ENCODE results near the gene RPL10.
"Not testable (repeated sequence)": the region's sequence is repeated elsewhere in the genome, so short reads cannot be mapped to it uniquely, and the experiment has no call there.

RPL10 gene

DNA sequence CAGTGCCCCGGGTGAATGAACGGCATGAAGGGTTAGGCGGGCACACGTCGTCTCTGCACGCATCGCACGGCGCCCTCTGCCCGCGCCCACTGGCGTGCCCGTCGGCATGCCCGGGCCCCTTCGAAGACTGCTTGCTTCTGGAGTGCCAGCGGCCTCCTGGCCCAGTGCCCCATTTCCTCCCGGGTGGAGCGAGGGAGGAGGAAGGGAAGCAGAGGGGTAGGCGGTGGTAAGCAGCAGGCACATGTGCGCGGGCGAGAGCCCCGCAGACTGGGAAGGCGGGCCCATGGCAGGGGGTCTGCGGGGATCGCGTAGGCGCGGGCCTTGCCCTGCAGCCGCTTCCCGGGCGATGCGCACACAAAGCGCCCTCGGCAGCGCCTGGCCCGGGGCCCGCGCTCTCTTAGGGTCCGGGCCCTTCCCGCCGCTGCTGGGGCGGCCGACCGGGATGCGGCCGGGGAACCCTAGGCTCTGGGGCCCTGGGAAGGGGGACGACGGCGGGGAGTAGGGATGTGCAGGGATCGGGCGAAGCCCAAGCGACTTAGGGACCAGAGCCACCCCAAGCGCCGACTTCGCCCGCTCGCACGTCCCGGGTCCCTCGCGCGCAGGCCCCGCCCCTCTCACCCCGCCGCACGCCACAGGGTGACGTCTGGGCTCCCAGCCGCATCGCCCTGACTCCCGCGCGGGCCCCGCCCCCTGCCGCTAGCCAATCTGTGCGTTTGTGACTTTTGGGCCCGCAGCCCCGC is 19.9 kb upstream of the RPL10 start:
- no peak for DNase-seq (ENCODE audit: low spot score)

DNA sequence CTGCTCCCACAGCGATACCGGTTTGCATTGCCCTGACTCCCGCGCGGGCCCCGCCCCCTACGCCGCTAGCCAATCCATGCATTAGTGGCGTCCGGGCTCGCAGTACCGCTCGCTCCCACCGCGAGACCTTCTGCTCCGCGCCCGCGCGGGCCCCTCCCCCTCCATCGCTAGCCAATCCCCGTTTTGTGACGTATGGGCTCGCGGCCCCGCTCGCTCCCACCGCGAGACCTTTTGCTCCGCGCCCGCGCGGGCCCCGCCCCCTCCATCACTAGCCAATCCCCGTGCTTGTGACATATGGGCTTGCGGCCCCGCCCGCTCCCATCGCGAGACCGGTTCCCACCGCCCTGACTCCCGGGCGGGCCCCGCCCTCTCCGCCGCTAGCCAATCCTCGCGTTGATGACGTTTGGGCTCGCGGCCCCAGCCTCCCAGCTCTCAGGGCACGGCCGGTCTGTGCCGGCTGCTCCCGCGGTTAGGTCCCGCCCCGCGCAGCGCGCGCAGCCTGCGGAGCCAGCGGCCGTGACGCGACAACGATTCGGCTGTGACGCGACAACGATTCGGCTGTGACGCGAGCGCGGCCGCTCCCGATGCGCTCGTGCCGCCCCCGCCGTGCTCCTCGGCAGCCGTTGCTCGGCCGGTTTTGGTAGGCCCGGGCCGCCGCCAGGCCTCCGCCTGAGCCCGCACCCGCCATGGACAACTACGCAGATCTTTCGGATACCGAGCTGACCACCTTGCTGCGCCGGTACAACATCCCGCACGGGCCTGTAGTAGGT is 19.2 kb upstream of the RPL10 start, which contains the start of gene EMD:
Gene EMD (plus strand): TSS at position 497 of the 770 bp plus-strand sequence. CDS start 190 bp downstream, at position 687.
- peak; percentile 97 for DNase-seq (ENCODE audit: low spot score)

DNA sequence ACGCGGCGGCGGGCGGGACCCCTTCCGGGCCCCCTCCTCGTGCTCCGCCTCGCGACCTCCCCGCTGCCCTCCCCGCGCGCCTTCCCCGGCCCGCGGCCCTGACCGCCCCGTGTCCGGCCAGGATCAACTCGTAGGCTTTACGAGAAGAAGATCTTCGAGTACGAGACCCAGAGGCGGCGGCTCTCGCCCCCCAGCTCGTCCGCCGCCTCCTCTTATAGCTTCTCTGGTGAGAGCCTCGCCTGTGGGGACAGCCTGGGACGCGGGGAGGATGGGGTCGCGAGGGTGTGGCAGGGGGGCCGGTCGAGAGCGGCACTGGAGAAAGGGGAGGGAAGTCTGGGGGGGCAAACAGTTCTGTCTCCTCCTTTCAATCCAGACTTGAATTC is 18.6 kb upstream of the RPL10 start:
- no peak for DNase-seq (ENCODE audit: low spot score)

DNA sequence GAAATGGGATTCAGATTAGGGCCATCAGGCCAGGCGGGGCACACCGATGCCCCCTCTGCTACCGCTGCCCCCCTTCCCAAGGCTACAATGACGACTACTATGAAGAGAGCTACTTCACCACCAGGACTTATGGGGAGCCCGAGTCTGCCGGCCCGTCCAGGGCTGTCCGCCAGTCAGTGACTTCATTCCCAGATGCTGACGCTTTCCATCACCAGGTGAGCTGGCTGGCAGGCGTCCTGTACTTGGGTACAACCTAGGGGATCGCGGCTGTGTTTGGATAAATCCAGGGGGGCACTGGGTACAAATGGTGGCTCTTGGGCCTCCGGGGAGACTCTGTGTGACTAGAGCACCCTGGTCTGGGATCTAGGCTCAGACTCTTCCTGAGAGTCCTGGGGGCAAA is 18.0 kb upstream of the RPL10 start:
- DNase-seq (ENCODE audit: low spot score), result no peak

DNA sequence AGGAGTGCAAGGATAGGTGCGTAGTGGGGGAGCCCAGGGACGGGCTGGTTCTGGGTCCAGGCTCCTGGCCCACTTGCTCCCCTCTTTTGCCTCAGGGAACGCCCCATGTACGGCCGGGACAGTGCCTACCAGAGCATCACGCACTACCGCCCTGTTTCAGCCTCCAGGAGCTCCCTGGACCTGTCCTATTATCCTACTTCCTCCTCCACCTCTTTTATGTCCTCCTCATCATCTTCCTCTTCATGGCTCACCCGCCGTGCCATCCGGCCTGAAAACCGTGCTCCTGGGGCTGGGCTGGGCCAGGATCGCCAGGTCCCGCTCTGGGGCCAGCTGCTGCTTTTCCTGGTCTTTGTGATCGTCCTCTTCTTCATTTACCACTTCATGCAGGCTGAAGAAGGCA is 17.4 kb upstream of the RPL10 start:
- DNase-seq (ENCODE audit: low spot score), result no peak

DNA sequence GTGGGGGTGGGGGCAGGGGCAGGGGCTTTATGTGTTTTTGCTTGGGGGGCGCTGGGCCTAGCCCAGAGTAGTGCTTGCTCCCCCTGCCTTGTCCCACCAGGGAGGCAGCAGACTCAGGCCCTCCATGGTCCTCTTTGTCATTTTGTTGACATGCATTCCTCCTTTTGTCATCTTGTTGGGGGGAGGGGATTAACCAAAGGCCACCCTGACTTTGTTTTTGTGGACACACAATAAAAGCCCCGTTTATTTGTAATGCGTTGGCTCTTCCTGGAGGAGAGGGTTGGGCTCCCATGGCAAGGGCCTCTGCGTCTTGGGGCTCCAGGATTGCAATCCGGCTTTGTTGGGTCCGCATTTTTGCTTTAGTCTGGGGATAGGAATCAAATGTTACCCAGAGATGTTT is 16.9 kb upstream of the RPL10 start:
- no peak for DNase-seq (ENCODE audit: low spot score)

DNA sequence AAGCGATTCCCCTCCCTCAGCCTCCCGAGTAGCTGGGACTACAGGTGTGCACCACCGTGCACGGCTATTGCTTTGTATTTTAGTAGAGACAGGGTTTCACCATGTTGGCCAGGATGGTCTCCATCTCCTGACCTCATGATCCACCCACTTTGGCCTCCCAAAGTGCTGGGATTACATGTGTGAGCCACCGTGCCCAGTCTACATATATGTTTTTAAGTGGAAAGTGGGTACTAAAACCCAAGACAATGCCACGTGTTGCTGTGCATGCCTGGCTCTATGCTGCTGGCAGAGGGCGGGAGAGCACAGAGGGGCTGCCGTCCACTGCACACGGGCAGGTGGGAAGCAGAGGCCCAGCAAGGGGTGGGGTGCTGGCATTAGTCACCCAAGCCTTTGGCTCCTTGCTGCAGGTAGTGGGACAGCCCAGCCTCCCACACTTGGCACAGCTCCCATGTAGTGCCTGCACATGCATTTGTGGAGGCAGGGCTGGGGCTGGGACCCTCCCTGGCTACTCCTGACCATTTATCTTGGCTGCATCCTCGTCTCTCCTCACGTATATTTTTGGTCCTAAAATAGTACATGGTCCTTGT is 15.6 kb upstream of the RPL10 start:
- no peak for DNase-seq (ENCODE audit: low spot score)

DNA sequence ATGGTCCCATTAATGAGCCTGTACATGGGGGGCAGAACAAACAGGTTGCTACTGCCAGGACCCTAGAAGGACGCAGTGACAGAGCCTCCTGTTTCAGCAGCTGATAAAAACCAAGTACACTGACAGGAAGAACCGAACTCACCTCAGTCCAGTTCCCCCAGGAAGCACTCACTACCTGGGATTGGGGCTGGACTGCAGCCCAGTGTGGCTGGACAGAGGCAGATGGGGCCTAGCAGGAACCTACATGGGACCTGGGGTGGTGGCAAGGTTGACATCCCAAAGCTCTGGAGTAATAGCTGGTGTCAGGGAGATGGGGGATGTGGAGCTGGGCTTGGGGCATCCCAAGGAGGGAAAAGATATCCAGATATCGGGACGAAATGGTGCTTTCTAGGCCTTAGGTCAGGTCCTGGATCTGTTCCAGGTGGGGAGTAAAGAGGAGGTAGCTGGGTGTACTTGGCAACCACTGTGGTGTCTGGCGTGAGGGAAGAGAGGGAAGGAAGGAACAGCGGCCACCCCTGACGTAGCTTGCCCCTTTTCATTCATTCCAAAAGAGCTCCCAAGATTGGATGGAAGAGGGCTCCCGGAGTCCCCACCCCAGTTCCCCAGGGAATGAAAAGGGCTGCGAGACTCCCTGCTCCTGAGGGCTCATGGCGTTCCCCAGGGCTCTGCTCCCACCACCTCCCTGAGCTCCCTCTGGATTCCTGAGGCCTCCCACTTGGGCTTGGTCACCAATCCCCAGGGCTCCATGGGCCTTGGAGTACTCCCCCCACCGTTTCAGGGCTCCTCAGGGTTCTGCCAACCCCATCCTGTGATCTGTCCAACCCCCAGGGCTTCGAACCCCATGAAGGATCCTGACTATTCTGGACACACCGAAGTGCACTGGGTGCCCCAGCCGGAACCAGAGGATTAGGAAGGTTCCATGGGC is 14.6 kb upstream of the RPL10 start:
- no peak for DNase-seq (ENCODE audit: low spot score)

DNA sequence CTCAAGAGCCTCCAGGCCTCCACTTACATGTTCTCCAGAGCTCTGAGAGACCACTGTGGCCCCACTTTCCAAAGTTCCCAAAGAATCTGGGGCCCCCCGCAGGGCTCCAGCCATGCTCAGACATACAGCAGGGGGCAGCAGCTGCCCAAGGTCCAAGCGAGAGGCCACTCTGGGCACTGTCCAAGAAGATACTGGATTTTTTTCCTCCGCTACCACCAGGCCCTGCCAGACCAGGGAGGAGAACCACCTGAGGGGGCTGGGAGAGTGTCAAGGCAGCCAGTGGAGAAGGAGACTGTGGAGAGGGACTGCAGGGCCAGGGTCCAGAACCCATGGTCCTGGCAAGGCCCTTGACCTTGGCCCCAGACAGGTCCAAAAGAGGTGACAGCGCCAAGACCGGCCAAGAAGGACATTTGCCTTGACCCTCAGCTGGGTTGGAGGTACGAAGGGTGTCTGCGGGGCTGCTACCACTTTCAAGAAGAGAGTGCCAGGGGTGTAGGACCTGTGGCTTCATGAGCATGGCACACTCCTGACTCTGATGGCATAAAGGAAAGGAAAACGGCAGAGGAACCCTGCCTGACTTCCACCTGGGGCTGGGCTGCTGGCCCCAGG is 13.8 kb upstream of the RPL10 start:
- DNase-seq (ENCODE audit: low spot score), result no peak

DNA sequence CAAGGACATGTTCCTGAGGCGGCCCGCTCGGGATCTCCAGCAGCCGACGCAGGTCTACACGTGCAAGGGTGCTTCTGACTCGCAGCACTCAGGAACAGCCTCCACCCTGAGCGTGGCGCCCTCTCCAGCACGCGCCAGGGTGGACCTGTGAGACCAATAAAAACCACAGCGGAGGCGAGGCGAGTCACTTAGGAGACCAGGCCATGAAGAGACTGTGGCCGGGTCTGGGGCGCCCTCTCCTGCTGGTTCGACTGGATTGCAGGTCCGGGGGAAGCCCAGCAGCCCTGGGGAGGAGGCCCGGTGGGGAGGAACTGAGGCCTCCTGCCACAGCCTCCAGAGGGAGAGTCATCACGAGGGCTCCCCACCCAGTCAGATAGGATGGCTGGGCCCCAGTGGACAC is 10.1 kb upstream of the RPL10 start:
- not testable (repeated sequence) for DNase-seq (ENCODE audit: low spot score)

DNA sequence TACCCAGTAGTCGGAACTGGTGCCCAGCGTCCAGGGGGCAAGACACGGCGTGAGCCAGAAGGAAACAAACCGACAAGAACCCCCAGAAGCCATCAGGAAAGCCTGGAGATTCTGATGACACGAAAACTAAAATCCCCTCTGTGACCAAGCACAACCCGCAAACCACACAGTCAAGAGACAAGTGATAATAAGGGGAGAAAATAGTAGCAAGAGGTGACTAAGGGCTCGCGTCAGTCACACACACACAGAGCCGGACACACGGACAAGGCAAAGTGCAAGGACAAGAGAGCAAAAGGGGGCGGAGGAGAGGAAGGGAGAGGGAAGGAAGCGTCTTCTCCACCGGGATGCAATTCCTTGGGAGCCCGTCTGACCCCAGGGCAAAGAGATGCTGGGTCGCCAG is 9.5 kb upstream of the RPL10 start:
- not testable (repeated sequence) for DNase-seq (ENCODE audit: low spot score)

DNA sequence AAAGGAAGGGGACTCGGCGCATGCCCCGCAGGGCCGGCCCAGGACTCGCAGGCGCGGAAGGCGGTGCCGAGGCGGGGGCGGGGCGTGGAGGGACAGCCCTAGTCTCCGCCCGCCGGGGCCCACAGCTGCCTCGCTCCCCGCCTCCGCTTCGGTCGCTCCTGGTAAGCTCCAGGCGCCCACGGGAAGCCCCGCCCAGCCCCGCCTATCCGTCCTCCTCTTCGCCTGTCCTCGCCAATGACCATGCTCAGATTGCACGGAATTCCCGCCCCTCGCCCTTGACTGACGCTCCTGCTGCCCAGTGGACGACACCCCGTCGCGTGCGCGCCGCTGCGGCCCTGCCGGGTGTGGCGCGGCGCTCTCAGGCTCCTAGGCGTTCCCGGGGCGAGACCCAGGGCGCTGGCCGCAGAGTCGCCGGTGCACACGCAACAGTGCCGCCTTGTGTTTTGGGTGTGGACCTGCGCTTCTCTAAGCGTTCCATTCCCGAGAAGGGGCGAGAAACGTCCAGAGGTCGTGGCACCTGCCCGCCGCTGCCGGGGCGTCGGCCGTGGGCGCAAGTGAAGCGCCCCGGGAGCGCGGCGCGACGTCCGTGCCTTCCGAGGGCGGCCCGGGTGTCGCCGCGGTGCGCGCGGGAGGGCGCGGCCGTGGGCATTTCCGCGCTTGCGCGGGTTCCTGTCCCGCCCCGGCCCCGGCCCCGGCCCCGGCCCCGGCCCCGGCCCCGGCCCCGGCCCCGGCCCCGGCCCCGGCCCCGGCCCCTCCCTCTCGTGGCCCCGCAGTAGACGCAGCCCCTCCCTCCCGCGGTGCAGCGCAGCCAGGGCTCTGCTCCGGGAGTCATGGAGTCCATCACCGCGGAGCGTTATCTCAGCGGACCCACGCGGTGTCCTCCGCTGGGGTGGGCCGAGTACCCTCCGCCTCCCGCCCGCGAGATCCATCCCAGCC is 8.1 kb upstream of the RPL10 start:
- not testable (repeated sequence) for DNase-seq (ENCODE audit: low spot score)

DNA sequence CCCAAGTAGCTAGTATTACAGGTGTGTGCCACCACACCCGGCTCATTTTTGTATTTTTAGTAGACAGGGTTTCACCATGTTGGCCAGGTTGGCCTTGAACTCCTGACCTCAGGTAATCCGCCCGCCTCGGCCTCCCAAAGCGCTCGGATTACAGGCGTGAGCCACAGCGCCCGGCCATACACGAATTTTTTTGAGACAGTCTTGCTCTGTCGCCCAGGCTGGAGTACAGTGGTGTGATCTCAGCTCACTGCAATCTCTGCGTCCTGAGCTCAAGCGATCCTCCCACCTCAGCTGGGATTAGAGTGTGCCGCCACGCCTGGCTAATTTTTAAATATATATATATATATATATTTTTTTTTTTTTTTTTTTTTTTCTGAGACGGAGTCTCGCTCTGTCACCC is 1.8 kb upstream of the RPL10 start:
- DNase-seq (ENCODE audit: low spot score), result not testable (repeated sequence)

DNA sequence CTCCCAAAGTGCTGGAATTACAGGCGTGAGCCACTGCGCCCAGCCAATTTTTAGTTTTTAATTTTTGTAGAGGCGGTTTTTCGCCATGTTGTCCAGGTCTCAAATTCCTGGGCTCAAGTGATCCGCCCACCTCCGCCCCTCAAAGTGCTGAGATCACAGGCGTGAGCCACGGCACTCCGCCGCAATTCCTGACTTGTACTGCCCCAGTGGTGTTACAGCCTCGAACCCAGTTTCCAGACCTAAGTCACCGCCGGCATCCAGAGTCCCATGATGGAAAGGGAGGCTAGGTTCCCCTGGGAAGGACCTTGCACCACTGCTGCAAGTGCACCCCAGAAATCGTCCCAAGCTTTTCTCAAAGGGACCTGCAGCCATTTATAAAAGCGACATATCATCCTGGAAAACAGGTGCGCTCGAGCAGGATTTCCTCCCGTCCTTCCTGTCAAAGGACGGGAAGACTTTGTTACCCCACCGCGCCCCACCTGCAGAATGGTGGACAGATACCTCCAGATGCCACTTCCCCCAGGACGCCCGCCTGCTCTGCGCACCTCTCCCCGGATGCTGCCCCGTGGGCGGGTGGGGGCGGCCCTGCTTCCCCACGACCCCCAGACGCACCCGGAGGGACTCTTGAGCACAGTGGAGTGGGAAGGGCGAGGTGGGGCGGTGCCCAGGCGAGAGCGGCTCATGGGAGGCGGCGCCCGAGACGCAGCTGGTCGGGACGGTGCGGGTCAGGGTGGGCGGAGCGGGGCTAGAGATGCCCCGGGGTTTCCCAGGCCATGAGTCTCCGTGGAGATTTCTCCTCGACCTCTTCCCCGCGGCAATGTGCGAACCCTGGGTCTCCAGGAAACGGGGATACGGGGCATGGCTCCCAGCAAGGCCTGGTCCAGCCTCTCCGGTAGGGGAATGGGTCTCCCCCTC is 947 bp upstream of the RPL10 start:
- peak; percentile 78 for DNase-seq (ENCODE audit: low spot score)

DNA sequence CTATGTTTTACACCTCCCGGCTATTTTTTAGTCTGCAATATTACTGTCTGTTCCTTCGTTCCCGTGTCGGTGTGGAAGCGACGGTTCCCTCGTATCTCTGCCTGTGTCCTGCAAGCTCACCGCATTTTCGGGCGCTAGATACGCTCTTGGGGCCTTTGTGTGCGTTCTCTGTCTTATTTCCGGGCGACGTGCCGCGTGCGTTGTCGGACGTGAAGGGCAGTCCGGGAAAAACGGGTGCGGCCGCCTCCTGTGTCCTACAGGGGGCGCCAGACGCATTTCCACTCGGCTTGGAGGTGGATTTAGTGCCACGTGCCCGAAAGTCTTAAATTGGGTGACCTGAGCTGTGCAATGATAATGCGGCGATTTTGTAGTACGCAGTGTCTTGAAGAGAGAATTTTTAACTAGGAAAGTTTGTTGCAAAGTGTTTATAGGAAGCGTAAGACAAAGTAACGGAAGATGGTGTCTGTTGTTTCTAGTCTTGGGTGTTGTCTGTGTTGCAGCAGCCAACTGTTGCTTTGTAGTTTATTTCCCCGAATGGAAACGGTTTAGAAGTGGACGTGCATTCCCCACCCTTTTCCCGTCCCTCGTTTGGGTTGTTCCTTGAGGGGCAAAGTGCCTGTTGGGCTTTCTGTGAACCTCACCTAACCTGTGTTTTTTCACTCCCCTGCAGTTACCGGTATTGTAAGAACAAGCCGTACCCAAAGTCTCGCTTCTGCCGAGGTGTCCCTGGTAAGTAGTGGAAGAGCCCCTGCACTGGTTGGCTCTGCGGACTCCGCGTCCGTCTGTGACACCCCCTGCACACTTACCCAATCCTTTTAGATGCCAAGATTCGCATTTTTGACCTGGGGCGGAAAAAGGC is 720 bp downstream of the RPL10 start:
- DNase-seq (ENCODE audit: low spot score), result peak; percentile 79

DNA sequence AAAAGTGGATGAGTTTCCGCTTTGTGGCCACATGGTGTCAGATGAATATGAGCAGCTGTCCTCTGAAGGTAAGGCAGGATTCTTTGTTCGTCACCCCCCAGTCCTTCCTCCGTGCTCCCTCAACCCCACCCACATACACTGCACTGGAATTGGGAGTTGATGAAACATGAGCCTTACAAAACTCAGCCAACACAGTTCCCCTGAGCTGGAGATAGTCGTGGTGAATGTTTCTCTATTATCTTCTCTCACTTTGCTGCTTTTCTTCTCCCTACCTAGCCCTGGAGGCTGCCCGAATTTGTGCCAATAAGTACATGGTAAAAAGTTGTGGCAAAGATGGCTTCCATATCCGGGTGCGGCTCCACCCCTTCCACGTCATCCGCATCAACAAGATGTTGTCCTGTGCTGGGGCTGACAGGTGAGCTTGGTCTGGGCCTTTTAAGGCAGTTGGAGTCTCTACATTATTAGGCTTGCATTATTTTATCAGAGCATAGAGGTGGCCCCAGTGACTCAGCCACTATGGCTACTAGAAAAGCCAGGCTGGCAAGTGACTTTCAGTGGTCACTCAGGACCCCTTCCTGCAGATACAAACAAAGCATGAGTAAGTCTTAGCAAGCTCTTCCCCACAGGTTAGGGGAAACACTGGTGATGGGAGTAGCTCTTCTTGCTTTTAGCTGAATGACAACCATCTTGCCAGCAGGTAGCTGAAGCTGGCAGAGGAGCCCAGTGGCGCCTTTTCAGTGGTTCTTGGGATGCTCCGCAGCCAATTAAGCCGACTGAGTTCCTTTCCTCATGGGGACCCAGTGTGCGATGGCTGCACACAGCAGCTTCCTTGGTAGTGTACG is 1.6 kb downstream of the RPL10 start:
- DNase-seq (ENCODE audit: low spot score), result no peak

DNA sequence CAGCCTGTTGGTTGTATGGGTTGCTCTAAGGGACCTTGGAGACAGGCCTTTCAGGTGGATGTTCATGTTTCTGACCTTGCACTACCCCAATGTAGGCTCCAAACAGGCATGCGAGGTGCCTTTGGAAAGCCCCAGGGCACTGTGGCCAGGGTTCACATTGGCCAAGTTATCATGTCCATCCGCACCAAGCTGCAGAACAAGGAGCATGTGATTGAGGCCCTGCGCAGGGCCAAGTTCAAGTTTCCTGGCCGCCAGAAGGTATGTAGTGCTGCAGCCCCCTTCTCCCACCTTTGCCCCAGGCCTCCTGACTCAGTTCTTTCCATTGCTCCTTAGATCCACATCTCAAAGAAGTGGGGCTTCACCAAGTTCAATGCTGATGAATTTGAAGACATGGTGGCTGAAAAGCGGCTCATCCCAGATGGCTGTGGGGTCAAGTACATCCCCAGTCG is 2.2 kb downstream of the RPL10 start:
- DNase-seq (ENCODE audit: low spot score), result not testable (repeated sequence)
